Amygdala (tissue), 56 donors: Measurements from ENCODE around the gene SART1.
"Not testable (repeated sequence)": the region's sequence is repeated elsewhere in the genome, so short reads cannot be mapped to it uniquely, and the experiment has no call there.

Experiments used
- DNase-seq, 56 donors: peaks; one replicate each; lab custom pipeline; 2025; lab: John Stamatoyannopoulos, UW

SART1 gene

DNA sequence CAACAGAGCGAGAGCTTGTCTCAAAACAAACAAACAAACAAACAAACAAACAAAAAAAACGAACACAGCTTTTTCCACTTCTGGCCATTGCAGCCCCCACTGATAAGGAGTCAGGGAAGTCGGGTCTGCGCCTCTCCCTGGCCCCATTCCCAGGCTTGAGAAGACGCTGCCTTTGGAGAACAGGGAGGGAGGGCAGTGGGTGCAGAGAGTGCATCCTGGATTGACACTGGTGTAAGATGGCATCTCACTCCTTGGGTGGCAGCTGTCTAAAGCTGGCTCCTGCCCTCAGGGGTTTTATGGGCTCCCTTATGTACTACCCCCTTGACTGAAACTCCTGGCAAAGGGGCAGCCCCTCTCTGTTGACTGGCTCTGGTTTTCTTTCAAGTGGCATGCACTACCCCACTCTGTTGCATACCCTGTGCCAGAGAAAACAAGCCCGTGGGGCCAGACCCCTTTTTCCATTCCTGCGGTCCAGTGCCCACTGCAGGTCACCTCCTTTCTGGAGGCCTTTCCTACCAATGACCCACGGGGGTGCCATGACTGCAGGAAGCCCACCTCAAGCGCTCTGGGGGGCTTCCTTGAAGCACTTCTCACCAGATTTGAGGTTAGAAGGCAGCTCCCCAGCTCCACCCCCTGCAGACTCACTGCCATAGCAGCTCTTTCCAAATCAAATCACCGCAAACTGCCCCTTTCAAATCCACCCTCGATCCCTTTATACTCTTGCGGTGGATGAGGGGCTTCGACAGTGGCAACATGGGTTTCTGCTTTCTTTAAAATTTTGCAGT lies 29.6 kb upstream of the SART1 start:
- DNase-seq, result no peak

- no peak for DNase-seq
Measured at GRCh38 chr11:65932558-65932919, 29.0 kb upstream of the SART1 start.

- DNase-seq, result no peak
Measured at GRCh38 chr11:65934014-65934413, 27.5 kb upstream of the SART1 start.

GRCh38 chr11:65937766-65938165 lies 23.8 kb upstream of the SART1 start:
- no peak for DNase-seq

DNA sequence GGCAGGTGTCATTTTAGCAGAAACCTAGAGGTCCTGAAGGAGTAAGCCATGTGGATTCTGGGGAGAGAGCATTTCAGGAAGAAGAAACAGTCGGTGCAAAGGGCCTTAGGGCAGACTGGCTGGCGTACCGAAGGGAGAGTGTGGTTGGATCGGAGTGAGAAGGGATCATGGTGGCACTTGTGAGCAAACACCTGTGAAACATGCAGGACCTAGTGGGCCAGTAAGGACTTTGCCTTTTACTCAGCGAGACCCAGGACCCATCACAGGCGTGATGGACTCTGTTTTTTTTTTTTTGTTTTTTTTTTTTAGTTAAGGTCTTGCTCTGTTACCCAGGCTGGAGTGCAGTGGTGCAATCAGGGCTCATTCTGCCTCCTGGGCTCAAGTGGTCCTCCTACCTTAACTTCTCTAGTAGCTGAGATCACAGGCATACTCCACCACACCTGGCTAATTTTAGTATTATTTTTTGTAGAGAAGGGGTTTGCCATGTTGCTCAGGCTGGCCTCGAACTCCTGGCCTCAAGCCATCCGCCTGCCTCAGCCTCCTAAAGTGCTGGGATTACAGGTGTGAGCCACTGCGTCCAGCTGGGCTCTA lies 19.7 kb upstream of the SART1 start:
- DNase-seq, result no peak

DNA sequence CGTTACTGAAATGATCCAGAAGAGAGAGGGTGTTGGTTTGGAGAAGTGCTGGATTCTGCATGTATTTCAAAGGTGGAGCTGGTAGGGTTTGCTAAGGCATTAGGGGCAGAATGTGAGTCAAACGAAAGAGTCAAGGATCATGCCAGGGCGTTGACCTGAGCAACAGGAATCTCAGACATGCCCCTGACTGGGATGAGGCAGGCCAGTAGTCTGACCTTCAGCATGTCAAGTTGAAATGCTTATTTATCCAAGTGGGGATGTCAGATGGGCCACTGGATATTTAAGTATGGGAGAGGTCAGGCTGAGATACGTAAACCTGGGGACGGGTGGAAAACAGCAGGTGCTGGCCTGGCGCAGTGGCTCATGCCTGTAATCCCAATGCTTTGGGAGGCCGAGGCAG lies 19.0 kb upstream of the SART1 start:
- DNase-seq, result no peak

DNA sequence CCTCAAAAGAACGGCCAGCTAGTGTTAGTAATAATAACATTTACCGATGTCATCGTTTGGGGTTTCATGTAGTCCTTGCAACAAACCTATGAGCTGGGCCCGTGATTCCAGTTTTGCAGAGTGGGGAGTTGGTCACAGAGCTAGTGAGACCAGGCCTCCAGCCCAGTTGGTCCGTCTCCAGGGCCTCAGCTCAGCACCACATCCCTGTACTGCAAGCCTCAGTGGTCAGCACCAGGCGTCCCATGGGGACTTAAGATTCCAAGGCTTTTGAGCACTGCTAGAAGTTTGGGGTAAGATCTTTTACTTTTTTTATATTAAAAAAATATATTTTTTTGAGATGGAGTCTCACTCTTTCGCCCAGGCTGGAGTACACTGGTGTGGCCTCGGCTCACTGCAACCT lies 17.3 kb upstream of the SART1 start:
- DNase-seq, result no peak

DNA sequence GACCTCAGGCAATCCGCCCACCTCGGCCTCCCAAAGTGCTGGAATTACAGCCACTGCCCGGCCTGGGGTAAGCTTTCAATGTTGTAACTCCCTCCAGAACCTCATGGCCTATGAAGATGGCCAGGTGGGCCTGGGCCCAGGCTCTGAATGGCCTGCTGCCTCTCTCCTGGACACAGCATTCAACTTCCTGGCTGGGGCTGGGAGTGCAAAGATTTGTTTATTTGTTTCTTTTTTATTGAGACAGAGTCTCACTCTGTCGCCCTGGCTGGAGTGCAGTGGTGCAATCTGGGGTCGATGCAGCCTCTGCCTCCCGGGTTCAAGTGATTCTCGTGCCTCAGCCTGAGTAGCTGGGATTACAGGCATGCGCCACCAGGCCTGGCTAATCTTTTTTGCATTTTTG lies 16.8 kb upstream of the SART1 start:
- no peak for DNase-seq

- DNase-seq, result no peak
Measured at GRCh38 chr11:65945430-65945911, 16.1 kb upstream of the SART1 start, which contains the start of gene TSGA10IP. TSS of gene TSGA10IP (plus strand) at chr11:65945480. CDS start at chr11:65945676, 196 bp downstream.

- no peak for DNase-seq
Measured at GRCh38 chr11:65945941-65946558, 15.5 kb upstream of the SART1 start.

DNA sequence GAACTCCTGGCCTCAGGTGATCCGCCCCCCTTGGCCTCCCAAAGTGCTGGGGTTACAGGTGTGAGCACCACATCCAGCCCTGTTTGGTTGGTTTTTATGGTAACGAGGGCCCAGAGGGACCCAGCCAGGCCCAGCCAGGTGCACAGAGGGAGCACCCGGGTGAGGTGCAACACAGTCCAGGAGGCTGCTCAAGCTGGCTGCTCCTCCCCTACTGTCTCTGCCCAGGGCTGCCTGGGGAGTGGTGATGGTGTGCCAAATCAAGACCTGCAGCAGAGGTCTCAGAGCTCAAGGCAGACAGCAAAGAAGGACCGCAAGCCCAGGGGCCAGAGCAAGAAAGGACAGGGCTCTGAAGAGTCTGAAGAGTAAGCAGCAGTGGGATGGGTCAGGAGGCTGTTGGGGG lies 14.9 kb upstream of the SART1 start:
- no peak for DNase-seq

DNA sequence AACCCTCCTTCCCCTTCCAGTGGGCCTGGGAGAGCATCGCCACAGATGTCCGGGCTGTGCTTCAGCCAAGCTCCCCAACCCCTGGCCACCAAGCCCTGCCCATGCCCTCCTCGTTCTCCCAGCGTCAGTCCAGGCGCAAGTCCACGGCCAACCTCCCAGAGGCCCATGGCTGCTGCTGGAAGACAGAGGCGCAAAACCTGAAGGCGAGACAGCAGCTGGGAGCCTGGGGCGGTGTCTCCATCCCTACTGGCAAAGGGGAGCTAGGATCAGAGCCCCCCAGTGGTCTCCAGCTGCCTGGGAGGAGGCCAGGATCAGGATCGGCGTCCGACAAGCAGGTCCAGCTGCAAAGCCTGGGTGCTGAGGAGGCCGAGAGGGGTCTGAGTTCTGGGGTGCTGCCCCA lies 14.4 kb upstream of the SART1 start:
- no peak for DNase-seq

DNA sequence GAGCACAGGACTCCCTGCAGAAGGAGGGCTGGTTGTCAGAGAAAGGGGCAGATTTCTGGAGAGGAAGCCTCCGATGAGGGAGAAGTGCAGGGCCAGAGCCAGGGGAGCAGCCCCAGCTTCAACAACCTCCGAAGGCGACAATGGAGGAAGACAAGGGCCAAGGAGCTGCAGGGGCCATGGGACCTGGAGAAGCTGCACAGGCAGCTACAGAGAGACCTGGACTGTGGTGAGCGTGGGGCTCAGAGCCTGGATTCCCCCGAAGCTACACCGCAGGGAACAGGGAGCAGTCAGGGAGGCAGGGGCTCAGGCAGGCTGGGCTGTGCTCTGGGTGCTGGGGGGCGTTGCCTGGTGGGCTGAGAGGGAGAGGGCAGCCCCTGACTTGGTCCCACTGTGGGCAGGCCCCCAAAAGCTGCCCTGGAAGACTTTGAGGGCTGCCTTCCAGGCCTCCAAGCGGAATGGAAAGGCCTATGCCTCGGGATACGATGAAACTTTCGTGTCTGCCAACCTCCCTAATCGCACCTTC lies 13.9 kb upstream of the SART1 start:
- DNase-seq, result no peak

- DNase-seq, result not testable (repeated sequence)
Measured at GRCh38 chr11:65950711-65951110, 10.8 kb upstream of the SART1 start.

DNA sequence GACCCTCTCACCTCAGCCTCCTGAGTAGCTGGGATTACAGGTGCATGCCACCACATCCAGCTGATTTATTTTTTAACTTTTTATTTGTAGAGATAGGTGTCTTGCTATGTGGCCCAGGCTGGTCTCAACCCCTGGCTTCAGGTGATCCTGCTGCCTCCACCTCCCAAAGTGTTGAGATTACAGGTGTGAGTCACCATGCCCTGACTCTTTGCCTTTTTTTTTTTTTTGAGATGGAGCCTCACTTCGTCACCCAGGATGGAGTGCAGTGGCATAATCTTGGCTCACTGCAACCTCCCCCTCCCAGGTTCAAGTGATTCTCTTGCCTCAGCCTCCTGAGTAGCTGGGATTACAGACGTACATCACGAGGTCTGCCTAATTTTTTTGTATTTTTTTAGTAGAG lies 9.9 kb upstream of the SART1 start:
- not testable (repeated sequence) for DNase-seq

DNA sequence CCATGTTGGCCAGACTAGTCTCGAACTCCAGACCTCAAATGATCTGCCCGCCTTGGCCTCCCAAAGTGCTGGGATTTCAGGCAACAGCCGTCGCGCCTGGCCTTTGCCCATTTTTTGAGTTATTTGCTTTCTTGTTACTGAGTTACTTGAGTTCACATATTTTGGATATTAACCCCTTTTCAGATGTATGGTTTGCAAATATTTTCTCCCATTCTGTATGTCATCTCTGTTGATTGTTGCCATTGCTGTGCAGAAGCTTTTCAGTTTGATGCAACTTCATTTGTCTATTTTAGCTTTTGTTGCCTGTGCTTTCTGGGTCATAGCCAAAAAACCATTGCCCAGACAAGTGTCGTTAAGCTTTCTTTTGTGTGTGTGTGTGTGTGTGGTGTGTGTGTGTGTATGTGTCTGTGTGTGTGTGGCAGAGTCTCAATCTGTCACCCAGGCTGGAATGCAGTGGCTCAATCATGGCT lies 9.4 kb upstream of the SART1 start:
- no peak for DNase-seq

- DNase-seq, result no peak
Measured at GRCh38 chr11:65953471-65953870, 8.1 kb upstream of the SART1 start.

- DNase-seq, result no peak
Measured at GRCh38 chr11:65954771-65955170, 6.8 kb upstream of the SART1 start.

DNA sequence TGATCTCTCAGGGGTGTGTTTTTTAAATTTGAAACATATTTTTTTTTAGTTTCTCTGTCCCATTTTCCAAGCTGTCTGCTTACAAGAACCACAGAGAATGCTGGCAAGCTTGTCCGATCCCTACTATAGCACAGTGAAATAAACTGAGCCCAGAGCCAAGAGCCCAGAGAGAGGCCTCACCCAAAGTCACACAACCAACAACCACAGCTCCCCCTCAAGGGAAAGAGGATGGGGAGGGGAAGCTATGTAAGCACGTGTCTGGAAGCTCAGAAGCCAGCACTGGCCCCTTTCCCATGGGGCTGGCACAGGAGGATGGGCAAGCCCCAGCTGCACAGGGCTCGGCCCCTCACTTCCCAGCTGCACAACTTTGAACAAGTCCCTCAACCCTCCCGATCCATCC lies 3.2 kb upstream of the SART1 start:
- no peak for DNase-seq

GRCh38 chr11:65958774-65959420 lies 2.6 kb upstream of the SART1 start:
- DNase-seq, result no peak

- DNase-seq, result no peak
Measured at GRCh38 chr11:65960824-65961266, 689 bp upstream of the SART1 start.
